HepG2 (cell line): ENCODE results near the gene SGF29. TPM values are rescaled to one million over a fixed set of nuclear protein-coding genes. Genes with fewer than 3 reads are reported as not detected.

Experiments
- ATAC-seq: fragments of 200-7000 bp; cut with Tn5 transposase; 3 replicates; pipeline ENCODE4 v1.9.1; 2020; ENCODE audit warnings: mild to moderate bottlenecking, moderate library complexity
- BruUV-seq: library from RNA; stranded (reverse); fragments of 400-500 nt; replicated peaks from 2 replicates; lab custom pipeline; 2021; lab: Mats Ljungman, UMichigan
- CTCF ChIA-PET: fragments of 300-600 bp; formaldehyde crosslinking; extraction: SDS; loops from one replicate; lab custom pipeline; 2021; ENCODE audit warnings: low total read pairs, inconsistent platforms, low intra/inter-chr PET ratio; lab: Yijun Ruan, JAX
- POLR2A ChIA-PET: fragments of 350-600 bp; sonication (Branson Sonifier 250); formaldehyde crosslinking; loops from one replicate; lab custom pipeline; 2020; ENCODE audit warnings: antibody characterized with exemption, inconsistent platforms; lab: Yijun Ruan, JAX
- DNase-seq: peaks from one replicate; pipeline ENCODE4 v3.0.0-alpha.2; 2015; ENCODE audit warnings: low spot score
- FAIRE-seq: peaks from 3 replicates; lab custom pipeline; 2011; peaks lifted over from hg19 to GRCh38; lab: Jason Lieb, UNC
- H2AFZ ChIP-seq: one replicate; pipeline ENCODE4 v1.6.1; 2011; ENCODE audit warnings: low read length, inconsistent platforms
- H3K27ac ChIP-seq: fragments of 300-600 bp; 3 replicates; pipeline ENCODE4 v1.8.0; 2011; ENCODE audit warnings: mixed run types, mild to moderate bottlenecking, mixed read lengths, low read length, inconsistent platforms; ENCODE audit not compliant: insufficient read depth; ENCODE audit errors: extremely low read length
- H3K27me3 ChIP-seq, 2 experiments: fragments of 200-600 bp in 1 of 2; 2 replicates in 1 of 2; 3 replicates in 1 of 2; pipeline versions ENCODE4 v1.6.0 to v1.8.0; 2011; ENCODE audit warnings: low read length in 2 of 2, mild to moderate bottlenecking in 2 of 2, moderate library complexity in 2 of 2, inconsistent platforms in 1 of 2; ENCODE audit not compliant: insufficient read depth in 2 of 2, control insufficient read depth in 1 of 2
- H3K36me3 ChIP-seq, 2 experiments: fragments of 200-600 bp in 1 of 2; replicated peaks in 1 of 2; 2 replicates in 1 of 2; 3 replicates in 1 of 2; pipeline versions ENCODE4 v1.5.1 to v1.8.0; 2011; ENCODE audit warnings: low read length in 2 of 2, inconsistent platforms in 1 of 2; ENCODE audit not compliant: insufficient read depth in 2 of 2, control insufficient read depth in 1 of 2
- H3K4me1 ChIP-seq: 2 replicates; pipeline ENCODE4 v1.5.1; 2012; ENCODE audit warnings: low read length, inconsistent platforms; ENCODE audit not compliant: insufficient read depth
- H3K4me2 ChIP-seq: 2 replicates; pipeline ENCODE4 v1.6.0; 2011; ENCODE audit warnings: low read depth, low read length, inconsistent platforms
- H3K4me3 ChIP-seq, 3 experiments: fragments of 200-600 bp in 1 of 3; sonication (generic), shearing (Covaris generic) in 1 of 3; replicated peaks in 1 of 3; 2 replicates each; pipeline ENCODE4 v1.5.1; 2011 to 2016; ENCODE audit warnings: low read length in 3 of 3, inconsistent platforms in 2 of 3, low read depth in 2 of 3, mild to moderate bottlenecking in 2 of 3, control low read depth in 1 of 3, mixed read lengths in 1 of 3; ENCODE audit not compliant: insufficient read depth in 1 of 3
- H3K79me2 ChIP-seq: one replicate; pipeline ENCODE4 v1.6.1; 2011; ENCODE audit warnings: low read length, inconsistent platforms; ENCODE audit not compliant: insufficient read depth
- H3K9ac ChIP-seq: 2 replicates; pipeline ENCODE4 v1.6.0; 2011; ENCODE audit warnings: mild to moderate bottlenecking, low read depth, low read length, inconsistent platforms; ENCODE audit not compliant: insufficient read depth
- H3K9me3 ChIP-seq: 2 replicates; pipeline ENCODE4 v1.5.1; 2012; ENCODE audit warnings: mild to moderate bottlenecking, low read length
- H4K20me1 ChIP-seq: 2 replicates; pipeline ENCODE4 v1.6.0; 2011; ENCODE audit warnings: inconsistent platforms, mild to moderate bottlenecking, low read length, moderate library complexity; ENCODE audit not compliant: insufficient read depth
- AGO1 ChIP-seq: fragments of 200-400 bp; formaldehyde crosslinking; IDR thresholded peaks from 2 replicates; pipeline ENCODE4 v1.6.1; 2017; ENCODE audit warnings: mild to moderate bottlenecking, low read depth, low read length, moderate library complexity; ENCODE audit not compliant: poor library complexity, severe bottlenecking
- AGO2 ChIP-seq: fragments of 200-400 bp; formaldehyde crosslinking; optimal IDR thresholded peaks from 2 replicates; pipeline ENCODE3; 2017; ENCODE audit warnings: mild to moderate bottlenecking, low read depth, low read length, moderate library complexity
- FOSL1 ChIP-seq: sonication (generic); formaldehyde crosslinking; IDR thresholded peaks from 2 replicates; pipeline ENCODE4 v1.9.0; 2021; ENCODE audit warnings: missing genetic modification reagents, borderline replicate concordance
- GABPB1 ChIP-seq: IDR thresholded peaks from 2 replicates; pipeline ENCODE4 v1.6.1; 2016; ENCODE audit warnings: mild to moderate bottlenecking, missing genetic modification reagents, moderate library complexity, missing compliant biosample characterization
- KMT2A ChIP-seq: sonication (generic); formaldehyde crosslinking; IDR thresholded peaks from 2 replicates; pipeline ENCODE4 v1.4.0; 2020; ENCODE audit warnings: missing genetic modification reagents
- MLLT10 ChIP-seq: sonication (generic); formaldehyde crosslinking; IDR thresholded peaks from 2 replicates; pipeline ENCODE4 v1.4.0; 2020; ENCODE audit warnings: missing genetic modification reagents
- NCOA1 ChIP-seq: sonication (generic); formaldehyde crosslinking; IDR thresholded peaks from 2 replicates; pipeline ENCODE4 v1.9.0; 2021; ENCODE audit warnings: missing genetic modification reagents
- RBFOX2 ChIP-seq: fragments of 200-400 bp; formaldehyde crosslinking; IDR thresholded peaks from 2 replicates; pipeline ENCODE4 v1.6.1; 2017; ENCODE audit warnings: low read depth, mild to moderate bottlenecking, low read length
- SSRP1 ChIP-seq: IDR thresholded peaks from 2 replicates; pipeline ENCODE4 v1.6.1; 2016; ENCODE audit warnings: control low read depth
- TMF1 ChIP-seq: sonication (generic); formaldehyde crosslinking; IDR thresholded peaks from 2 replicates; pipeline ENCODE4 v1.8.1; 2022; ENCODE audit warnings: low read depth, missing genetic modification reagents
- YEATS2 ChIP-seq: sonication (generic); formaldehyde crosslinking; IDR thresholded peaks from 2 replicates; pipeline ENCODE4 v1.4.0; 2020; ENCODE audit warnings: missing genetic modification reagents, borderline replicate concordance
- ZBTB33 ChIP-seq: sonication (generic); formaldehyde crosslinking; IDR thresholded peaks from 2 replicates; pipeline ENCODE4 v1.4.0; 2020; ENCODE audit warnings: missing genetic modification reagents
- ZFP91 ChIP-seq: sonication (generic); formaldehyde crosslinking; IDR thresholded peaks from 2 replicates; pipeline ENCODE4 v1.9.0; 2022; ENCODE audit warnings: missing genetic modification reagents, mild to moderate bottlenecking, borderline replicate concordance
- ZMAT3 ChIP-seq: sonication (generic); formaldehyde crosslinking; conservative IDR thresholded peaks from 2 replicates; pipeline ENCODE4 v1.7.0; 2021; ENCODE audit warnings: missing genetic modification reagents
- ZNF282 ChIP-seq: fragments of 450-650 bp; IDR thresholded peaks from 2 replicates; pipeline ENCODE4 v1.6.1; 2018; ENCODE audit not compliant: partially characterized antibody
- ZNF567 ChIP-seq: sonication (generic); formaldehyde crosslinking; IDR thresholded peaks from 2 replicates; pipeline ENCODE4 v1.8.1; 2023; ENCODE audit warnings: mild to moderate bottlenecking, missing genetic modification reagents, borderline replicate concordance
- WGBS: methylation state at CpG from one replicate; pipeline ENCODE4 v1.1.6; 2017; ENCODE audit warnings: low lambda C conversion rate; 5-methylcytosine and 5-hydroxymethylcytosine counted together
- in situ Hi-C: cut with HindIII; loops from 2 replicates; pipeline ENCODE4 v1.10.0; 2017; ENCODE audit warnings: low pct_unique_long_range_greater_than_20kb; ENCODE audit not compliant: extremely low pct_ligation_motif_present
- intact Hi-C: fragments of 100-400 bp; cut with micrococcal nuclease; formaldehyde crosslinking; loops from one replicate; pipeline ENCODE4 v1.10.0; 2022; ENCODE audit not compliant: unreplicated experiment
- polyA plus RNA-seq, 8 experiments: library from polyadenylated mRNA; depleted of rRNA in 3 of 8; stranded (reverse) in 7 of 8; unstranded in 1 of 8; fragments of >200 nt; fragmentation: Illumina TruSeq in 4 of 8; extraction: Trizol in 4 of 8; gene quantifications; 2 replicates each; pipeline versions ENCODE4 v1.2.1 to v1.2.3, GENCODE V29; 2011 to 2016; ENCODE audit warnings: low read depth in 4 of 8, missing spikeins in 1 of 8, mixed read lengths in 1 of 8; ENCODE audit not compliant: insufficient read depth in 1 of 8
- total RNA-seq, 5 experiments: library from RNA; depleted of rRNA; stranded (reverse); fragments of >200 nt; fragmentation: Illumina TruSeq; extraction: Trizol; gene quantifications; 2 replicates each; pipeline ENCODE4 v1.2.3, GENCODE V29; 2016; ENCODE audit warnings: low read depth in 1 of 5
- TF ChIP-seq, protein P1 (sequence below): sonication (generic); formaldehyde crosslinking; IDR thresholded peaks from 2 replicates; pipeline ENCODE4 v1.5.1; 2020; ENCODE audit warnings: mild to moderate bottlenecking, missing genetic modification reagents, moderate library complexity

The SGF29 gene
- total and polyA plus RNA-seq, 2 of the 13 experiments (the other 11 are each of a cell fraction or from before 2014, with no cell fraction given): 5.0 to 29.4 TPM

GRCh38 chr16:28592979-28593553, 39.3 kb downstream of the SGF29 start:
- H3K27ac ChIP-seq: no peak overlapping the region
- no peak overlapping the region for H3K4me2 ChIP-seq
- intact Hi-C loops (no loop called here), in situ Hi-C loops (no loop called here)
- no peaks in the 10 kb centered on the region; the same call in 1 of the 2 replicates for H4K20me1 ChIP-seq
- H3K9me3 ChIP-seq: no peaks in the 10 kb centered on the region
- 98% methylated on average over 13 of the region's 13 CpGs for WGBS
- POLR2A ChIA-PET: interaction anchor here (0.7 to 1.8 kb wide), 5 partner anchors 12 to 97 kb away, joined by 3 to 5 read pairs (median 3); partner anchors contain the start of gene SULT1A1
- CTCF ChIA-PET: no interaction called here
- BruUV-seq: no TSS peak
- no peak for FAIRE-seq
- ATAC-seq: no peak
- no peaks in the 10 kb centered on the region for H3K27me3 ChIP-seq
- peaks cover 15 to 37% of the 10 kb centered on the region in 2 experiments; a peak in 4 of 5 replicates for H3K36me3 ChIP-seq
- H3K4me3 ChIP-seq: no peak overlapping the region
- peaks cover 6% of the 10 kb centered on the region for H3K79me2 ChIP-seq
- no peak for DNase-seq
- peaks cover 43% of the 10 kb centered on the region for H3K4me1 ChIP-seq
- H3K9ac ChIP-seq: no peak overlapping the region
- H2AFZ ChIP-seq: no peak overlapping the region
- TF ChIP-seq SSRP1 (peak; percentile 50; the same call in 1 of the 2 replicates), ZFP91 (peak; percentile 34; the same call in 1 of the 2 replicates), AGO1 (peak; percentile 33), KMT2A (CRISPR knock-in tag) (0 out of 2 replicates have a peak, but pooled peaks have one; percentile 33), GABPB1 (CRISPR knock-in tag) (peak; percentile 23; the same call in 1 of the 2 replicates), FOSL1 (no peak), AGO2 (peak; percentile 90), ZNF282 (no peak), ZBTB33 (peak; percentile 64; the same call in 1 of the 2 replicates), TMF1 (CRISPR knock-in tag) (no peak), RBFOX2 (peak; percentile 63), ZMAT3 (CRISPR knock-in tag) (no peak), ZNF567 (CRISPR knock-in tag) (no peak), NCOA1 (CRISPR knock-in tag) (no peak), YEATS2 (CRISPR knock-in tag) (0 out of 2 replicates have a peak, but pooled peaks have one; percentile 38), MLLT10 (no peak)
- TF ChIP-seq, protein P1, sequence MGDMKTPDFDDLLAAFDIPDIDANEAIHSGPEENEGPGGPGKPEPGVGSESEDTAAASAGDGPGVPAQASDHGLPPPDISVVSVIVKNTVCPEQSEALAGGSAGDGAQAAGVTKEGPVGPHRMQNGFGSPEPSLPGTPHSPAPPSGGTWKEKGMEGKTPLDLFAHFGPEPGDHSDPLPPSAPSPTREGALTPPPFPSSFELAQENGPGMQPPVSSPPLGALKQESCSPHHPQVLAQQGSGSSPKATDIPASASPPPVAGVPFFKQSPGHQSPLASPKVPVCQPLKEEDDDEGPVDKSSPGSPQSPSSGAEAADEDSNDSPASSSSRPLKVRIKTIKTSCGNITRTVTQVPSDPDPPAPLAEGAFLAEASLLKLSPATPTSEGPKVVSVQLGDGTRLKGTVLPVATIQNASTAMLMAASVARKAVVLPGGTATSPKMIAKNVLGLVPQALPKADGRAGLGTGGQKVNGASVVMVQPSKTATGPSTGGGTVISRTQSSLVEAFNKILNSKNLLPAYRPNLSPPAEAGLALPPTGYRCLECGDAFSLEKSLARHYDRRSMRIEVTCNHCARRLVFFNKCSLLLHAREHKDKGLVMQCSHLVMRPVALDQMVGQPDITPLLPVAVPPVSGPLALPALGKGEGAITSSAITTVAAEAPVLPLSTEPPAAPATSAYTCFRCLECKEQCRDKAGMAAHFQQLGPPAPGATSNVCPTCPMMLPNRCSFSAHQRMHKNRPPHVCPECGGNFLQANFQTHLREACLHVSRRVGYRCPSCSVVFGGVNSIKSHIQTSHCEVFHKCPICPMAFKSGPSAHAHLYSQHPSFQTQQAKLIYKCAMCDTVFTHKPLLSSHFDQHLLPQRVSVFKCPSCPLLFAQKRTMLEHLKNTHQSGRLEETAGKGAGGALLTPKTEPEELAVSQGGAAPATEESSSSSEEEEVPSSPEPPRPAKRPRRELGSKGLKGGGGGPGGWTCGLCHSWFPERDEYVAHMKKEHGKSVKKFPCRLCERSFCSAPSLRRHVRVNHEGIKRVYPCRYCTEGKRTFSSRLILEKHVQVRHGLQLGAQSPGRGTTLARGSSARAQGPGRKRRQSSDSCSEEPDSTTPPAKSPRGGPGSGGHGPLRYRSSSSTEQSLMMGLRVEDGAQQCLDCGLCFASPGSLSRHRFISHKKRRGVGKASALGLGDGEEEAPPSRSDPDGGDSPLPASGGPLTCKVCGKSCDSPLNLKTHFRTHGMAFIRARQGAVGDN: peak; percentile 40; the same call in 1 of the 2 replicates
